Embryonic facial prominence (tissue), 1 donor: Measurements from ENCODE around the gene ANGPTL5.
"Not testable (repeated sequence)": the region's sequence is repeated elsewhere in the genome, so short reads cannot be mapped to it uniquely, and the experiment has no call there.

Experiments used
- DNase-seq: peaks from one replicate; pipeline ENCODE4 v3.0.0-alpha.2; 2016; ENCODE audit errors: extremely low spot score

ANGPTL5 gene

GRCh38 chr11:101916422-101916821 is at the start of gene ANGPTL5:
TSS of gene ANGPTL5 (minus strand) at chr11:101916522. CDS start at chr11:101907909, 8,613 bp downstream.
- DNase-seq = no peak

- DNase-seq = not testable (repeated sequence)
These were observed 47.9 kb upstream of the ANGPTL5 start for GRCh38 chr11:101964200-101964599.

GRCh38 chr11:101960231-101960630 is 43.9 kb upstream of the ANGPTL5 start:
- DNase-seq = no peak

- DNase-seq = no peak
These were observed 39.4 kb upstream of the ANGPTL5 start for GRCh38 chr11:101955701-101956100.

GRCh38 chr11:101955278-101955677 is 39.0 kb upstream of the ANGPTL5 start:
- DNase-seq = no peak

GRCh38 chr11:101949680-101950220 is 33.4 kb upstream of the ANGPTL5 start:
- DNase-seq = no peak

GRCh38 chr11:101945448-101945847 is 29.1 kb upstream of the ANGPTL5 start:
- no peak for DNase-seq

- no peak for DNase-seq
These were observed 28.6 kb upstream of the ANGPTL5 start for GRCh38 chr11:101944923-101945322.

GRCh38 chr11:101940901-101941520 is 24.7 kb upstream of the ANGPTL5 start:
- no peak for DNase-seq

GRCh38 chr11:101931692-101932091 is 15.4 kb upstream of the ANGPTL5 start:
- DNase-seq = no peak

- DNase-seq = no peak
These were observed 13.1 kb upstream of the ANGPTL5 start for GRCh38 chr11:101929294-101929915.

GRCh38 chr11:101923554-101923953 is 7.2 kb upstream of the ANGPTL5 start:
- no peak for DNase-seq

- no peak for DNase-seq
These were observed 4.7 kb upstream of the ANGPTL5 start for GRCh38 chr11:101920992-101921391.

GRCh38 chr11:101917226-101917625 is 904 bp upstream of the ANGPTL5 start:
- no peak for DNase-seq

GRCh38 chr11:101915791-101916291 is 481 bp downstream of the ANGPTL5 start:
- peak; percentile 72 for DNase-seq

- DNase-seq = peak; percentile 86
These were observed 1.4 kb downstream of the ANGPTL5 start, which contains the start of gene CEP126 for GRCh38 chr11:101914738-101915426. TSS of gene CEP126 (plus strand) at chr11:101915010. CDS start at chr11:101915285, 275 bp downstream.

GRCh38 chr11:101914341-101914737 is 2.0 kb downstream of the ANGPTL5 start:
- peak; percentile 53 for DNase-seq

GRCh38 chr11:101913656-101914055 is 2.7 kb downstream of the ANGPTL5 start:
- no peak for DNase-seq

GRCh38 chr11:101912823-101913284 is 3.5 kb downstream of the ANGPTL5 start:
- DNase-seq = no peak

- DNase-seq = no peak
These were observed 7.2 kb downstream of the ANGPTL5 start for GRCh38 chr11:101909087-101909486.

GRCh38 chr11:101907815-101908214 is 8.5 kb downstream of the ANGPTL5 start:
- DNase-seq = no peak

GRCh38 chr11:101894505-101894904 is 21.8 kb downstream of the ANGPTL5 start:
- no peak for DNase-seq
